Stimulated activated memory B cell treated with anti-CD40 and anti-IgM and Interleukin-4, amounts not matched to agents 10 μg/mL and 1 μg/mL and 100 μg/mL, for 72 hours (primary cell): ENCODE data around the gene PBX3.
"Not testable (repeated sequence)": the region's sequence is repeated elsewhere in the genome, so short reads cannot be mapped to it uniquely, and the experiment has no call there.

Experiments
- ATAC-seq: fragments of 150-1000 bp; cut with Tn5 transposase; 2 replicates; pipeline ENCODE4 v1.10.0; 2021
- H3K27ac Mint-ChIP-seq: one replicate; pipeline ENCODE4 v1.8.0; 2022; ENCODE audit warnings: mild to moderate bottlenecking, mixed read lengths
- H3K27me3 Mint-ChIP-seq: one replicate; pipeline ENCODE4 v1.8.0; 2022; ENCODE audit warnings: mixed read lengths
- H3K36me3 Mint-ChIP-seq: one replicate; pipeline ENCODE4 v1.8.0; 2022; ENCODE audit warnings: mixed read lengths
- H3K4me1 Mint-ChIP-seq: one replicate; pipeline ENCODE4 v1.8.0; 2022; ENCODE audit warnings: mixed read lengths
- H3K4me3 Mint-ChIP-seq: one replicate; pipeline ENCODE4 v1.8.0; 2022; ENCODE audit warnings: mild to moderate bottlenecking, moderate library complexity, mixed read lengths
- H3K9me3 Mint-ChIP-seq: one replicate; pipeline ENCODE4 v1.8.0; 2022; ENCODE audit warnings: mixed read lengths

The PBX3 gene

DNA sequence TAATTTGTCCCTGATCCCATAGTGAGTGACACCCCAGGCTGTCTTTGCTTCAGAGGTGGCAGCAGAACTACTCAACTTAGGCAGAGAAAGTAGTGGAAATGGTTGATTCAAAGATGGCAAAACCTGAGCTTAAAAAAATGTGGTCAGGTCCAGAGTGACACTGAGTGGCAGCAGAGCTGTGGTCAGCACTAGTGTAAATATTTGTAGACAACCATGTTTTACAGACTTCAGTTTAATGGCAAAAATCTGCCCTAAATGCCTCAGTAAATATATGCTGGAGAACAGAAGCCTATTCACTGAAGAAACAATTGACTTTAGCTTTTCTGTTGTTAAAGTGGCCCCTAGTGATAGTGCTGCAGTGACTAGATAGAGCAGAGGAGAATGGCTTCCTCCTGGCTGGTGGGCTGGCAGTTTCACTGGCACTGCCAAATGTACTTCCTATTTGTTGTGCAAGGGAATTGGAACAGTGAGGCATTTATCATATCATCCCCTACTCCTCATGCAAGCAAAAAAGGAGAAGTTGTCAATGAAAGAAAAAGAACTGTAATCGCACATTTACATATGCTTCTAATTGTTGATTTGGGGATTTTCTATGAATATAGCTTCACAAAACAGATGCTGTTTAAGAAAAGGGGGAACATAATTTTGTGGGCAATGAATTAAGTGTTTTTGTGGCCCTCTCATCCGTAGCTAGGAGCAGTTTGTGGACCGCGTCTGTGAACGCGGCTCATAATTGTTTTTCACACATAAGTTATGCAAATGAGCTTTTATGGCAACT lies 12.0 kb downstream of the PBX3 start:
- no peaks in the 10 kb centered on the region for H3K27me3 Mint-ChIP-seq
- peaks cover 17% of the 10 kb centered on the region for H3K4me1 Mint-ChIP-seq
- ATAC-seq, result peak; percentile 80
- H3K36me3 Mint-ChIP-seq, result peaks cover 8% of the 10 kb centered on the region
- H3K9me3 Mint-ChIP-seq, result no peaks in the 10 kb centered on the region
- H3K27ac Mint-ChIP-seq, result peak overlapping the region; percentile 56
- H3K4me3 Mint-ChIP-seq, result peak overlapping the region; percentile 76

DNA sequence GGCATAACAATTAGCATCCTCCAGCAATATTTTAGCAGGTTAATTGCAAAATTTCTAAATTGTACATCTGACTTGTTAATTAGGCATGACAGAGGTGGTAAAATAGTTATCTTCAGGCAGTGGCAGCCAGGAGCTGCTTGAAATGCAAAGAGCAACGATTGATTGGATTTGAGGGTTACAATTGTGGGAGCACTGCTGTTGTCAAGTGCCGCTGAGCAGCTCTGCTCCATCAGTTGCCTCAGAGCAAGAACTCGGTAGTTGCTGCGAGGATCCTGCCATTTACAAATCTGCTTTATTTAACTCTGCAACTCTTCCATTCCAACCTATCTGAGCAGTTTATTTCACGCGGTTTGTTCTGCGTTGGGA lies 12.6 kb downstream of the PBX3 start:
- Mint-ChIP-seq H3K27ac (peak overlapping the region; percentile 56), H3K4me1 (peaks cover 17% of the 10 kb centered on the region), H3K27me3 (no peaks in the 10 kb centered on the region), H3K36me3 (peaks cover 8% of the 10 kb centered on the region), H3K9me3 (no peaks in the 10 kb centered on the region), H3K4me3 (peak overlapping the region; percentile 76)
- no peak for ATAC-seq

DNA sequence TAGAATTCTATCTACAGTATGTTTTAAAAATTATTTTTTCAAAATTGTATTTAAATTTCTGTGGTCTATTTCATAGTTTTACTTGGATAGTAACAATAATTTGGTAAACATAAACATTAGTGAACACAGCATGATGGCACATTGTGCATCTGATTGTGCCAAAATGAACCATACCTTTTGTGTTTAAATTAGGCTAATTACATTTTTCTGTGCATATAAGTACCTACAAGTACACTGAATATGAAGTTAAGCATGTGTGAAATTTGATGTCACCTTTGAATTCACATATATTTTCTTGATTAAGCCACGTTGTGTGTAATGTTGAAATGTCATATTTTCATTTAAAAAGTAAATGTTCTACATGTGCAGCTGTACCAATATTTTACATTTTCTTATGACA lies 13.4 kb downstream of the PBX3 start:
- H3K9me3 Mint-ChIP-seq, result no peaks in the 10 kb centered on the region
- H3K4me1 Mint-ChIP-seq, result peaks cover 17% of the 10 kb centered on the region
- H3K4me3 Mint-ChIP-seq, result no peak overlapping the region
- no peaks in the 10 kb centered on the region for H3K27me3 Mint-ChIP-seq
- no peak for ATAC-seq
- H3K27ac Mint-ChIP-seq, result no peak overlapping the region
- peaks cover 8% of the 10 kb centered on the region for H3K36me3 Mint-ChIP-seq

DNA sequence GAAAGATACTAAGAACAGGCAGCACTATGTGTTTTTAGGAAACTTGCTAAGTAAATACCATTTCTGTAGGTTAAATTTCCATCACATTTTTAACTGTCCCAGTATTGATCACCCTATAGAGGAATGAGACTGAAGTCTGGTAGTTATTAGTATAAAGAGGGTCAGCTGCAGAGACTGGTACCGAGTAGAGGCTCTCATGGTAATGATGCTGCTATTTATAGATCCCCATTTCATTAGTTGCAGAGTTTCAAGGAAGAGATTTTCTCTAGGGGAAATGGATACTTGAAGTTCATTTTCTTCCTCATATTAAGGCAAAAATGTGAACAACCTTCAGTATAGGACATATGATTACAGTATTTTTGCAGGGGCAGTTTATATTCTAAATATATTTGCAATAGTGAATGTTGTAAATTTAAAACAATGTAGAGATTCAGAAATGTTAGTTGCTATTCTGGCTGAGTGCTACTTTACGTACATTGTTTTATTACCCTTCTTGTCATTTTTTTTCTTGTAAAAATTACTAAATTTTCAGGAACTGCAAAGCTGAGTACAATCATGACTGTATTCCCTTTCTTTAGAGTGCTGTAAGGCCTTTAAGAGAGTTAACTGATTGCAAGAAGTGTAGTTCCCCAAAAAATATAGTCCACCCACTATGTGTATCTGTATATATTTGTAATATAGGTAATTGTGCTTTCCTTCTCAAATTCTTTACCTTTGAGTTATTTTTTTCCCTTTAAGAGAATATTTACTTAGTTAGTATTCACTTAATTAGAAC lies 14.7 kb downstream of the PBX3 start:
- no peaks in the 10 kb centered on the region for H3K27me3 Mint-ChIP-seq
- peaks cover 10% of the 10 kb centered on the region for H3K4me1 Mint-ChIP-seq
- H3K9me3 Mint-ChIP-seq, result no peaks in the 10 kb centered on the region
- no peak for ATAC-seq
- H3K4me3 Mint-ChIP-seq, result no peak overlapping the region
- H3K36me3 Mint-ChIP-seq, result no peaks in the 10 kb centered on the region
- H3K27ac Mint-ChIP-seq, result no peak overlapping the region

DNA sequence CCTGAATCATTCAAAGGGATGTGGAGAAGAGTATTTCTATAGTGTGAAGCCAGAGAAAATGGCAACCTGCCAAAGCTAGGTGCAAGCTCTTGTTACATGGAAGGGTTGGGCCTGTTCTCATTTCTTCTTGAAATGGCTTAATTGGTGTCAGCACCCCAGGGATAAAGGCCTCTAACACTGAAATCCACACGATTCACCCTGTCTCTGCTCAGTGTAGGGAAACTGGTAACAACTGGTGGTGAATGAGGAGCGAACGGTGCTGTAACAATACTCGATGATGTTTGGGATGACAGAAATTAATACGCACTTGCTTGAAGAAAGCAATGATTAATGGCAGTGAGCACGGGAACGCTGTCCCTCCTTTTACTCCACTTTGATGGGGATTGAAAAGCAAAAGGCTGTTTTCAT lies 16.2 kb downstream of the PBX3 start:
- Mint-ChIP-seq H3K27ac (no peak overlapping the region), H3K36me3 (no peaks in the 10 kb centered on the region), H3K4me3 (no peak overlapping the region), H3K4me1 (peaks cover 22% of the 10 kb centered on the region), H3K27me3 (no peaks in the 10 kb centered on the region), H3K9me3 (no peaks in the 10 kb centered on the region)
- no peak for ATAC-seq

DNA sequence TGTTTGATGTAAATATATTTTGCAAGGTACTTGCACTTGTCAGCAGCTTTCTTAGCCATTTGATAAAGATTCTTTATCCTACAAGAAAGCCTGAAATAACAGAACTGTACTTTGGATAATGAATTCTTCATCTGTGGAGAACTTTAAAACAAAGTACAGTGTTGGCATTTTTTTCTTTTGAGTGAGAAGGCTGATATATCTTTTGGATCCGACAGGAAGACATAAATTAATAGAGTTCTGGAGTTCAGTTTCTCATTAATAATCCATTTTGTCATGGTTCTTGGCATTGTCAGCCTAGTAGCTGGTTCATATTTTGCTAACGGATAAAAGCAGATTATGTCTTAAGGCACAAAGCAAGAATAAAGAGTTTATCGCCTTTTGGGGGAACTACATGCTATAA lies 17.0 kb downstream of the PBX3 start:
- Mint-ChIP-seq H3K27ac (no peak overlapping the region), H3K4me1 (peaks cover 18% of the 10 kb centered on the region), H3K36me3 (no peaks in the 10 kb centered on the region), H3K4me3 (no peak overlapping the region), H3K9me3 (no peaks in the 10 kb centered on the region), H3K27me3 (no peaks in the 10 kb centered on the region)
- ATAC-seq, result no peak

DNA sequence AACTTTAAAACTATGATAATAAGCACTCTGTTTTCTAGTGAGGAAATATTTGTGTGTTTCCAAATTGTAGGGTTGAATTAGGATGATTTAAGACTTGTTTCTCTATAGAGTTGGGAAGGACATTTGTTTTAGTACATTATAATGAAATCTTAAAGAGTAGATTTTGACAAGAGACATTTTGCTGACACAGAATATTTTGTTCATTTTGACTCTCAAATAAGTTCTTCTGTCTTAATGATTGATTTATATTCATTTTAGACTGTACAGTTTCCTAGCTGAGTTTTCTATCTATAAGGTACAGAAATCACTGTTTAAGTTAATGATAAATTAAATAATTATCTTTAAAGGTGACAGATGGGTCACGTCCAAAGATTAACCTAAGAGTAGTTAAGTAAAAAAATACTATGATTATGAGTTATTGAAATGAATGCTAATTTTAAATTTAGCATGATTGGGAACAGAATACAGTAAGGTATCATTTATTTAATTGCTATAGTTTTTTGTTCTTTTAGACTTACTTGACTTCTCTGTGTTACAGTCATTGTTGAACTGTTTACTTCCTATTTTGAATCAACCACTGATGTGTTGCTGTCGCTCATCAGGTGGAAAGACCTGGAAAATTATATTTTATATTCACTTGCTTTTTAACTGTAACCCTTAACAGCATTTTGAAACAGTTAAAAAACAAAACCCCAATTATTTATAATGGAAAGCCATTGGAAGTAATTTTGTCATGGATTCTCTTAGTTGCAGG lies 19.5 kb downstream of the PBX3 start:
- peaks cover 8% of the 10 kb centered on the region for H3K36me3 Mint-ChIP-seq
- no peak overlapping the region for H3K4me3 Mint-ChIP-seq
- peaks cover 22% of the 10 kb centered on the region for H3K4me1 Mint-ChIP-seq
- no peaks in the 10 kb centered on the region for H3K9me3 Mint-ChIP-seq
- ATAC-seq, result no peak
- H3K27me3 Mint-ChIP-seq, result no peaks in the 10 kb centered on the region
- H3K27ac Mint-ChIP-seq, result no peak overlapping the region

DNA sequence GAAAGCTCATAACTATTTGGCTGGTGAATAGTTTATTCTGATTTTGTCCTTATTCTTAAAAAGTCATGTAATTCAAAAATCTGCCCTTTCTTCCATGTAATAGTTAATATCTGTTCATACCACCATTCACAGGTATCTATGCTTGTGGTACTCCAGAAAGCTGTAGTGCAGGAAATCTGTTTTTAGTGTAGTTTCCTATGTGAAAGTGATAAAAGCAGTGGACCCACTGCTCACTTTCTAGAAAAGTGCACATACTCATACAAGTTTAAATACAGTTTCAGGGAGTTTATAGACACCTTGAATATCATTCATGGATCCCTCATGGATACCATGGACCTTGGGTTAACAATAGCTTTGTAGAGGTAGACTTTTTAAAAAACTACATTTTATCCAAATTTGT lies 20.2 kb downstream of the PBX3 start:
- no peaks in the 10 kb centered on the region for H3K27me3 Mint-ChIP-seq
- ATAC-seq, result no peak
- H3K4me1 Mint-ChIP-seq, result peaks cover 22% of the 10 kb centered on the region
- no peak overlapping the region for H3K27ac Mint-ChIP-seq
- no peak overlapping the region for H3K4me3 Mint-ChIP-seq
- H3K9me3 Mint-ChIP-seq, result no peaks in the 10 kb centered on the region
- peaks cover 15% of the 10 kb centered on the region for H3K36me3 Mint-ChIP-seq

DNA sequence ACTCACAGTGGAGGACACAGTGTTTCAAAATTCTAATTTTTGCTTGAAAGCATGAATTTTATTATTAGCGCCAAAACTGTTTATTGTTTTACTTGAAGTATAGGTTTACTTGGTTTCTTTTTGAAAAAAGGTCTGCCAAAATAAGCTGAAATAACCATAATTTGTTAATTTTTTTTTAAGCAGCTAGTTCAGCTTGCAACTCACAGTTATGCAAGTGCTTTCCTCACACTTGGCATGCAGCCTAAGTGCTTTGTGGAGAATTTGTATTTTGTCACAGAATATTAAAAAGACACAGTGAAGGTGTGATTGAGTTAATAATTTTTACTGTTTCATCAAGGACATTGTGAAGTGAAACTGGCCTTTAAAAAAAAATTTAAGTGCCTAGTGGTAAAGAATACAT lies 21.6 kb downstream of the PBX3 start:
- Mint-ChIP-seq H3K9me3 (no peaks in the 10 kb centered on the region), H3K27ac (no peak overlapping the region), H3K27me3 (no peaks in the 10 kb centered on the region), H3K36me3 (peaks cover 29% of the 10 kb centered on the region), H3K4me3 (no peak overlapping the region), H3K4me1 (peaks cover 22% of the 10 kb centered on the region)
- no peak for ATAC-seq

DNA sequence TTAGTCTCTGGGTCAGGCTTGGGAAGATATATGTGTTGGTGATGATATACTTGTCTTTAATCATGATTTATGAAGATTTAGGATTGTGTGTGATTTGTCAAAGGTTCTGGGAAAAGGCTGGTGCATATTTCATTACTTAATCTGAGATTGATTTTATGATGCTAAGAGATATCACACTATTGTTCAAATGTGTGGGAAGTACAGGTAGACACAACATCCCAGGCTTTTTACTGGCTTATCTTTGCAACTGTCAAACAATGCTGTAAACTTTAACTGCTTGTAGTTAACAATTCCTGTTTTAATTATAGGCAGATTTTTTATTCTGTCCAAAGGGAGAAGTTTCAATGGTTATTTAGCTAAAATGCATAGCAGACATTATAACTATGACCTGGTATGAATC lies 23.9 kb downstream of the PBX3 start:
- Mint-ChIP-seq H3K4me1 (peaks cover 22% of the 10 kb centered on the region), H3K9me3 (no peaks in the 10 kb centered on the region), H3K27me3 (no peaks in the 10 kb centered on the region), H3K27ac (no peak overlapping the region), H3K4me3 (no peak overlapping the region), H3K36me3 (peaks cover 45% of the 10 kb centered on the region)
- ATAC-seq, result no peak

DNA sequence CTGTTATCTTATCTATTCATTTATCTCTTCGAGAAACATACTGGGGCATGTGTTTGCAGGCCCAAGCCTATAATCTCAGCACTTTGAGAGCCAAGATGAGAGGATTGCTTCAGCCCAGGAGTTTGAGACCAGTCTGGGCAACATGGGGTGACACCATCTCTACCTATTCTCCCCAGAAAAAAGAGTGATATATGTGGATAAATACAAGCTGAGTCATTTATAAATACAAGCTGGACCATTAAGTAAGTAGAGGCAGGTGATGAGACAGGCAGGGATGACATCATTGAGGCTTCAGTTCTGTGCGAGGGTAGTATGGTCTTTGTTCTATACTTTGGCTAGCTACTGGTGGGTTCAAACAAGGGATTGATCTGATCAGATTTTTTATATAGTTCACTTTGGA lies 25.6 kb downstream of the PBX3 start:
- ATAC-seq, result no peak
- no peaks in the 10 kb centered on the region for H3K9me3 Mint-ChIP-seq
- H3K27me3 Mint-ChIP-seq, result no peaks in the 10 kb centered on the region
- H3K4me1 Mint-ChIP-seq, result peaks cover 13% of the 10 kb centered on the region
- no peak overlapping the region for H3K4me3 Mint-ChIP-seq
- H3K27ac Mint-ChIP-seq, result no peak overlapping the region
- peaks cover 57% of the 10 kb centered on the region for H3K36me3 Mint-ChIP-seq

DNA sequence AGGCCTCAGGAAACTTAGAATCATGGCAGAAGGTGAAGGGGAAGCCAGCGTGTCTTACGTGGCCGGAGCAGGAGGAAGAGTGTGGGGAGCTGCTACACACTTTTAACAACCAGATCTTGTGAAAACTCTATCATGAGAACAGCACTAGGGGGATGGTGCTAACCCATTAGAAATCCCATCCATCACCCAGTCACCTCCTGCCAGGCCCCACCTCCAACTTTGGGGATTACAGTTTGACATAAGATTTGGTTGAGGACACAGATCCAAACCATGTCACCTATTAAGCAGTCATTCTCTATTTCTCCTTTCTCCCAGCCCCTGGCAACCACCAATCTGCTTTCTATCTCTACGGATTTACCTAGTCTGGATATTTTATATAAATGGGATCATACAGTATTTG lies 26.9 kb downstream of the PBX3 start:
- Mint-ChIP-seq H3K4me1 (peaks cover 10% of the 10 kb centered on the region), H3K36me3 (peaks cover 59% of the 10 kb centered on the region), H3K27ac (no peak overlapping the region), H3K9me3 (no peaks in the 10 kb centered on the region), H3K4me3 (no peak overlapping the region), H3K27me3 (no peaks in the 10 kb centered on the region)
- no peak for ATAC-seq

DNA sequence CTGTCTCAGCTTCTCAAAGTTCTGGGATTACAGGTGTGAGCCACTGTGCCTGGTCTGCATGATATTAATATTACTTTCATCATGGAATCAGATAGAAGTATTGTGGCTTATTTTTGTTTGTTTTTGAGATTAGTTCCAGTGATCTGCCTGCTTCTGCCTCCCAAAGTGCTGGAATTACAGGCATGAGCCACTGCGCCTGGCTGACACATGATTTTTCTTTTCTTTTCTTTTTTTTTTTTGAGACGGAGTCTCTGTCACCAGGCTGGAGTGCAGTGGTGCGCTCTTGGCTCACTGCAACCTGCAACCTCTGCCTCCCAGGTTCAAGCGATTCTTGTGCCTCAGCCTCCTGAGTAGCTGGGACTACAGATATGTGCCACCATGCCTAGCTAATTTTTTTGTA lies 29.6 kb downstream of the PBX3 start:
- H3K36me3 Mint-ChIP-seq, result peaks cover 54% of the 10 kb centered on the region
- not testable (repeated sequence) for H3K4me1 Mint-ChIP-seq, ATAC-seq, H3K9me3 Mint-ChIP-seq, H3K27me3 Mint-ChIP-seq, H3K4me3 Mint-ChIP-seq, H3K27ac Mint-ChIP-seq

DNA sequence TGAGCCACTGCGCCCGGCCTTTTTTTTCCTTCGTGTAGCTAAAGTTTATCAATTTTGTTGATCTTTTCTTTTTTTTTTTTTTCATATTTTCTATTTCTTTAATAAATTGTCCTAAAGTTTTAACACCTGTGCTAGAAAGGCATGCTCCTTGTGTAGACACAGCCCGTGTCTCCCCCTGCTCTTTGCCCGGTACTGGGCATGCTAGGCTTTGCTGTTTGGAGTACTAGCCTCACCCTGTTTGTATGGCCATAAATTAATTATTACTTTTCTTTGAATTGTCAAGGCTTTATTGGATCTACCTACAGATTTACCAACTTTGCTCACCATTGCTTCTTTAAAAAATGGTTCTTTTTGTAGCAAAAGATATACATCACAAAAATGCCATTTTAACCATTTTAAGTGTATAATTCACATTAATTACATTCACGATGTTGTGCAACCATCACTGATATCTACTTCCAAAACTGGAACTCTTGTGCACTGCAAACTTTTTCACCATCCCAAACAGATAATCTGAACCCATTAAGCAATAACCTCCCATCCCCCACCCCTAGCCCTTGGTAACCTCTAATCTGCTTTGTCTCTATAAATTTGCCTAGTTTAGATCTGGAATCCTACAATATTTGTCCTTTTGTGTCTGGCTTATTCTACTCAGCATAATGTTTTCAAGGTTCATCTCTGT lies 31.5 kb downstream of the PBX3 start:
- ATAC-seq, H3K9me3 Mint-ChIP-seq, H3K4me3 Mint-ChIP-seq, H3K27me3 Mint-ChIP-seq, H3K27ac Mint-ChIP-seq, H3K4me1 Mint-ChIP-seq: not testable (repeated sequence)
- peaks cover 52% of the 10 kb centered on the region for H3K36me3 Mint-ChIP-seq

DNA sequence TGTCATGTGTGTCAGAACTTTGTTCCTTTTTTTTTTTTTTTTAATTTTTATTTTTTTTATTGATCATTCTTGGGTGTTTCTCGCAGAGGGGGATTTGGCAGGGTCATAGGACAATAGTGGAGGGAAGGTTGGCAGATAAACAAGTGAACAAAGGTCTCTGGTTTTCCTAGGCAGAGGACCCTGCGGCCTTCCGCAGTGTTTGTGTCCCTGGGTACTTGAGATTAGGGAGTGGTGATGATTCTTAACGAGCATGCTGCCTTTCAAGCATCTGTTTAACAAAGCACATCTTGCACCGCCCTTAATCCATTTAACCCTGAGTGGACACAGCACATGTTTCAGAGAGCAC lies 32.0 kb downstream of the PBX3 start:
- not testable (repeated sequence) for H3K27me3 Mint-ChIP-seq, H3K4me3 Mint-ChIP-seq, ATAC-seq, H3K27ac Mint-ChIP-seq, H3K4me1 Mint-ChIP-seq, H3K9me3 Mint-ChIP-seq
- peaks cover 47% of the 10 kb centered on the region for H3K36me3 Mint-ChIP-seq
